GM12874 (cell line): Measurements from ENCODE around the gene ZNF776.

ENCODE experiments used
- TF ChIP-seq, protein P1 (sequence below): IDR thresholded peaks from 2 replicates; pipeline ENCODE4 v1.5.1; 2011; ENCODE audit warnings: low read depth, mild to moderate bottlenecking, control low read depth, low read length, moderate library complexity; ENCODE audit not compliant: insufficient read depth

ZNF776 gene

DNA sequence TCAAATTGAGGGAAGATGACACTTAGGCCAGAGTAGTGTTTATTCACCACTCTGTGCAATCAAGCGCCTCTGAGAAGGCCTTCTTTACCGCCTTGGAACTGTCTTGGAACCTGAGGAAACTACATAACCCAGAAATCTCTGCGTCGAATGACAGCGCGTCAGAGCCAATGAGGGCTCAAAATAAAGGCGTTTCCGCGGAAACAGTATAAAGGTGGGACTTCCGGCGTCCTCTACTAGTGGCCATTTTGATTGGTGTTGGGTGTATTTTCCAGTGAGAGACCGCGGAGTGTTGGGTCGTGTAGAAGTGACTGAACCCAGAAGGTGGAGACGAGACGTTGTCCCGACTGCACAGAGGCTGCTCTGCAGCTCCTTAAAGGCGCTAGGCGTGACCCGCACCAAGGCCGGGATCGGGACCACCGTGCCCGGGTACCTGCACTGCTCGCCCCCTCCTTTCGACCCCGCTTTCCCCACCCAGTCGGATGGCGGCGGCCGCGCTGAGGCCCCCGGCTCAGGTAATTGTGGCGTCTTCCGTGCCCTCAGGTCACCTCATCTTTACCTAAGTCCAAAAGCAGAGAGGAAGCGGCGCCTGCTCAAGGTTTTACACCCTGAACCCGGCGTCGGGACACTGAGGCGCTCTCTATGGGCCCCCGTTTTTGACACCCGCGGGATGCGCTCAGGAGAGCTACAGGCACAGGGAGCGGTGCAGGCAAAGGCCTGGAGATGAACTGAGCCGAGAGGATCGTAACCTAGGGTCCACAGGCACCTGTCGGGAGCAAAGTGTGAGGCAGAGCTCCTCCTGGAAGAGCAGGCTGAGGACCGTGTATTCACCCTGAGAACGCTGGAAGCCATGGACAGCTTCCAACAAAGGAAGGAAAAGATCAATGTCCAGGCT is at the start of gene ZNF776:
Gene ZNF776, plus strand, starts transcription at position 236 of the 892 bp plus-strand sequence. Its CDS starts 244 bp downstream, at position 480.
- TF ChIP-seq, protein P1, sequence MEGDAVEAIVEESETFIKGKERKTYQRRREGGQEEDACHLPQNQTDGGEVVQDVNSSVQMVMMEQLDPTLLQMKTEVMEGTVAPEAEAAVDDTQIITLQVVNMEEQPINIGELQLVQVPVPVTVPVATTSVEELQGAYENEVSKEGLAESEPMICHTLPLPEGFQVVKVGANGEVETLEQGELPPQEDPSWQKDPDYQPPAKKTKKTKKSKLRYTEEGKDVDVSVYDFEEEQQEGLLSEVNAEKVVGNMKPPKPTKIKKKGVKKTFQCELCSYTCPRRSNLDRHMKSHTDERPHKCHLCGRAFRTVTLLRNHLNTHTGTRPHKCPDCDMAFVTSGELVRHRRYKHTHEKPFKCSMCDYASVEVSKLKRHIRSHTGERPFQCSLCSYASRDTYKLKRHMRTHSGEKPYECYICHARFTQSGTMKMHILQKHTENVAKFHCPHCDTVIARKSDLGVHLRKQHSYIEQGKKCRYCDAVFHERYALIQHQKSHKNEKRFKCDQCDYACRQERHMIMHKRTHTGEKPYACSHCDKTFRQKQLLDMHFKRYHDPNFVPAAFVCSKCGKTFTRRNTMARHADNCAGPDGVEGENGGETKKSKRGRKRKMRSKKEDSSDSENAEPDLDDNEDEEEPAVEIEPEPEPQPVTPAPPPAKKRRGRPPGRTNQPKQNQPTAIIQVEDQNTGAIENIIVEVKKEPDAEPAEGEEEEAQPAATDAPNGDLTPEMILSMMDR: no peak

DNA sequence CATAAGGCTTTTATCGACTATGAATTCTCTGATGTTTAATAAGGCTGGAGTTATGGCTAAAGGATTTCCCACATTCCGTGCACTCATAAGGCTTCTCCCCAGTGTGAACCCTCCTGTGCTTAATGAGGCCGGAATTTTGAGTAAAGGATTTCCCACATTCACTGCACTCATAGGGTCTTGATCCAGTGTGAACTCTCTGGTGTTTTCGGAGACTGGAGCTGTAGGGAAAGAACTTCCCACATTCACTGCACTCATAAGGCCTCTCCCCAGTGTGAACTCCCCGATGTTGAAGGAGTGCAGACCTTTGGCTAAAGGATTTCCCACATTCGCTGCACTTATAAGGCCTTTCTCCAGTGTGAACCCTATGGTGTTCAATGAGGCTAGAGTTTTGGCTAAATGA is 45.0 kb upstream of the ZNF776 start:
- TF ChIP-seq, protein P1: no peak

DNA sequence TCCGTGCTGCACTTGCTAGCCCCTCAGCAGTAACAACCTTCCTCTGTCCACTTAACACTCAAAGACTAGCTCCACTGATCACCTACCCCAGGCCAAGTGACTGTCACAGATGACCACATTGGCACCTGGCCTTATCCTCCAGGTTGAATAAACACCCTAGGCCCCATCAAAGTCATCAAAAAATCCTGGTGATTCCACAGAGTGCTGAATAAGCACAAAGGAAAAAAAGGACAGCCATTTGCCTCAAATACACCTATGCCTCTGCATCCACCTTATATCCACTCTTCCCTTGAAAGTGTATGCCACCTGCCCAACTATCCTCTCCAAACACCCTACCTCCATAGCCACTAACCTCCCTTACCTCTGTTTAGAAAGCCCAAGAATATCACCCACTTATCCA is 40.3 kb upstream of the ZNF776 start:
- TF ChIP-seq, protein P1: no peak

DNA sequence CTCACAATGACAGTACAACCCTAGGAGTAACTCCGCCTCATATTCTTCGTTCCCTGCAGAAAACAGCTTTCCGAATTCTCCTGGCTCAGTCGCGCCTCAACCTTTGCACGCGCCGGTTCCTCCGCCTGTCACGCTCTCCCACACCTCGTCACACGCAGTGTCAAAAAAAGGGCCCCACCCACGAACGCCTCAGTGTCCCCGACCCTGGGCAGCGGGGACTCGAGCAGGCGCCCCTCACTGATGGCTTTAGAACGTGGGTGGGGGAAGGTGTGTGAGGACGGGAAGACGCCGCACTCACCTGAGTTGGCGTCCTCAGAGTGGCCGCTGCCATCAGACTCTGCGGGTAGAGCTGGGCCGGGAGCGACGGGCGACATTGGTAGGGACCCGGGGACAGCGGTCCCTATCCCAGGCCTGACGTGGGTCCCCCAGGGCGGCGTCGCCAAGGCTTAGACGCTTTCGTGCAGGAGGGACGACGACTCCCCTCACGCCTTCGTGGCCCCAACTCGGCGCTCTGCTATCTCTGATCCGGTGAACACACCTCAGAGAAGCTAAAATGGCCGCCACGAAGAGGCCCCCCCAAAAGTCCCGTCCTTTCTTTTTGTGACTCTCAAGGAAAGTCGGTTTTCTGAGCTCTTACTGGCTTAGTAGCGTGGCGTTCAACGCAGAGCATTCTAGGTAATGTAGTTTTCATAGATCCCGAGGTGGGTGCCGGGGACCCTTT is 37.8 kb upstream of the ZNF776 start, which contains the start of gene ZNF154:
Gene ZNF154, minus strand, starts transcription at position 564 of the 721 bp plus-strand sequence. Its CDS starts 233 bp downstream, at position 331.
- TF ChIP-seq, protein P1: no peak

DNA sequence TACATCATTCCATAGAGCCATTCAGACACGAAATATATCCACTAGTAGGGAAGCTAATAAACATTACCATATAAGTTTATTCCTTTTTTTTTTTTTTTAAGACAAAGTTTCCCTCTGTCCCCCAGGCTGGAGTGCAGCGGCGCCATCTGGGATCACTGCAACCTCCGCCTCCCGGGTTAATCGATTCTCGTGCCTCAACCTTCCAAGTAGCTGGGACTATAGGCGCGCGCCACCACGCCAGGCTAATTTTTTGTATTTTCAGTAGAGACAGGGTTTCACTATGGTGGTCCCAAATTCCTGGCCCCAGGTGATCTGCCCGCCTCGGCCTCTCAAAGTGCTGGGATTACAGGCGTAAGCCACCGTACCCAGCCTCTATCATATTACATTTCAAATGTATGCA is 37.0 kb upstream of the ZNF776 start:
- TF ChIP-seq, protein P1: no peak

DNA sequence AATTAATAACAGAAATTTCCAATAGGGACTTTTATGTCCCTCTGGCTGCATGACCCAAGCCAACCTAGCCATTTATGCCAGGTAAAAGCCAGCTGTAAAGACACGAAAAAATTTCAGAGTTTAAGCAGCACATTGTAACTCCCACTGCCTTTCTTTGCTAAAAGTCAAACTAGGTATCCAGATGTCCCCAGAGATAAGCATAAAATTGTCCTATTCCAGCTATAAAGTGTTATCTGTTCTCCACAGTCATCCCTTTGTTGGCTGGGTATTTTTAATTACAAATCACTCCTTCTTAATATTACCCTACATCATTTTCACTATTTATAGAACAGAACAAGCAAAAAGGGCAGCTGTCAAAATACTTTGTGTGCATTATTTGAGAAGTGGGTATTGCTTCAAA is 34.4 kb upstream of the ZNF776 start:
- TF ChIP-seq, protein P1: no peak

DNA sequence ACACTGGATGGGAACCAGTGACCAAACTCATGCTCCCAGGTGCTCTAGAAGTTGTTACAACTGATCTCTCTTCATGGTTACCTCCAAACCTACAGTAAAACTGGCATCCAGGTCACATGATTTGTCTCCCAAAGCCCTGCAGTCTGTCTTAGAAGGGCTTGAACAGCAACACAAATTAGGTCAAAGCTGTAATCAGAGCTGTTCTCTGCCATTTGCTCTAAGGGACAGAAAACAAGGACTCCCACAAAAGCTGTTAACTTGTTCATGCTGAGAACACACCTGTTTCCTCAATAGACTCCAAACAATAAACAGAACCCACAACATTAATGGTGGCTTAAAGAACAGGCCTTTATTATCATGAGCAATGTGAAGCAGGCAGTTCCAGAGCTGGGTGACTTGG is 27.2 kb upstream of the ZNF776 start:
- TF ChIP-seq, protein P1: no peak
